Activated CD4-positive, alpha-beta T cell treated with anti-CD3 and anti-CD28 coated beads, Interleukin-10, Interleukin-2, amounts not matched to agents 100 ng/mL and 50 ng/mL, durations not matched to agents 16 hours and 8 hours (primary cell): ENCODE data around the gene EIF3A.

Experiments used
- DNase-seq: peaks from one replicate; pipeline ENCODE4 v3.0.0-alpha.2; 2020

Gene EIF3A

DNA sequence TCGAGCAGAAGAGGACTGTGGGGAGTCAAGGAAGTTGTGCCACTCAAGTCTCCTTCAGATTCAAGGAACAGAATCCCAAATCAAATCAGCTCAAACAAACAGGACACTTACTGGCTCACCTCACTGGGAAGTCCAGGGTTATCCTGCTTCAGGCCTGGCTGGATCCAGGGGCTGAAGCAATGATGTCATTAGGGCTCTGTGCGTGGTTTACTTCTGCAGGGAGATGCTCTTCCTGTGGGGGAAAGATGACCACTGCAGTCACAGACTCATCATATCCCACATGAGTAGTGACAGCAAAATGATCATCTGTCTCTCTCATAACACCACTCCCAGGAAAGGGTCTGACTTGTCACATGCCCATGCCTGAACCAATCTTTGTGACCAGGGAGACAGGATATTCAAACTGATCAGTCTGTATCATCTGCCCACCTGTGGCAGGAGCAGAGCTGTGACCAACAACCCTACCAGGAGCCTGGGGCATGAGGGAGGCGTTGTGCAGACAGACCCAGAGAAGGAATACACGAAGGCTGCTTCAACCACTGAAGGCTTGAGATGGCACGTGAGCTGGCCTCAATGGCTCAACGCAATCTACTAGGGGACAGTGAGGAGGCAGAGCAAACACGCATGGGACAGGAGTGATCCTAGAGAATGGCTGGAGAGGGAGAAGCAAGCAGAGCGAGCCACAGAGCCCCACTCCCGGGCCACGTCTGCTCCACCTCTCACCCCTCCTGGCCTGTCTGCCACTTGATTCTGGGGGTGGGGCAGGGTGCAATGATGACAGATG lies 78.7 kb downstream of the EIF3A start:
- DNase-seq = no peak

GRCh38 chr10:118998183-118998582 lies 82.4 kb downstream of the EIF3A start:
- DNase-seq = no peak

GRCh38 chr10:118997379-118997778 lies 83.2 kb downstream of the EIF3A start:
- no peak for DNase-seq

DNA sequence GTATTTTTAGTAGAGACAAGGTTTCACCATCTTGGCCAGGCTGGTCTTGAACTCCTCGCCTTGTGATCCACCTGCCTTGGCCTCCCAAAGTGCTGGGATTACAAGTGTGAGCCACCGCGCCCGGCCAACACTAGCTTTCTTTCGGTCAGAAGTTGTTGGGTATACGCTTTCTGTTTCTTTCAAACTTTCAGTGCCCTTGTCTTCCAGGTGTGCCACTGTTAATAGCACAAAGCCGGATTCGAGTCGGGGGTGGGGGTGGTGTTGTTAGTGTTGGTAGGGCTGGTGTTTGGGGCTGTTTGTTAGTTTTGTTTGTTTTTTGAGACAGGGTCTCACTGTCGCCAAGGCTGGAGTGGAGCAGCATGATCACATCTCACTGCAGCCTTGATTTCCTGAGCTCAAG lies 84.9 kb downstream of the EIF3A start:
- DNase-seq = no peak

- DNase-seq = no peak
Measured at GRCh38 chr10:118994321-118994720, 86.3 kb downstream of the EIF3A start.

GRCh38 chr10:118993214-118993613 lies 87.4 kb downstream of the EIF3A start:
- DNase-seq = no peak

- no peak for DNase-seq
Measured at GRCh38 chr10:118992496-118992895, 88.1 kb downstream of the EIF3A start.

- no peak for DNase-seq
Measured at GRCh38 chr10:118990326-118990725, 90.3 kb downstream of the EIF3A start.

GRCh38 chr10:118986815-118987790 lies 93.5 kb downstream of the EIF3A start:
- peak; percentile 50 for DNase-seq

- no peak for DNase-seq
Measured at GRCh38 chr10:118985576-118985975, 95.0 kb downstream of the EIF3A start.
